GM12872 (cell line): Measurements from ENCODE around the gene DOCK4.

Experiments
- CTCF ChIP-seq: IDR thresholded peaks from 3 replicates; pipeline ENCODE4 v1.5.1; 2011; ENCODE audit warnings: low read depth, mild to moderate bottlenecking, low read length, moderate library complexity; ENCODE audit not compliant: insufficient read depth

The DOCK4 gene

GRCh38 chr7:112144284-112145059 is 61.7 kb downstream of the DOCK4 start:
- TF ChIP-seq CTCF, result no peak

- no peak for TF ChIP-seq CTCF
These were observed 62.6 kb downstream of the DOCK4 start for GRCh38 chr7:112143582-112143981.

GRCh38 chr7:112143136-112143535 is 63.1 kb downstream of the DOCK4 start:
- TF ChIP-seq CTCF, result no peak

GRCh38 chr7:112140600-112140999 is 65.6 kb downstream of the DOCK4 start:
- no peak for TF ChIP-seq CTCF

GRCh38 chr7:112138938-112139337 is 67.3 kb downstream of the DOCK4 start:
- TF ChIP-seq CTCF, result no peak

- TF ChIP-seq CTCF, result no peak
These were observed 67.8 kb downstream of the DOCK4 start for GRCh38 chr7:112138325-112138852.

- TF ChIP-seq CTCF, result no peak
These were observed 68.8 kb downstream of the DOCK4 start for GRCh38 chr7:112137141-112138101.
